ENCODE data around the gene KHSRP.
"Not testable (repeated sequence)": the region's sequence is repeated elsewhere in the genome, so short reads cannot be mapped to it uniquely, and the experiment has no call there.

The KHSRP gene

DNA sequence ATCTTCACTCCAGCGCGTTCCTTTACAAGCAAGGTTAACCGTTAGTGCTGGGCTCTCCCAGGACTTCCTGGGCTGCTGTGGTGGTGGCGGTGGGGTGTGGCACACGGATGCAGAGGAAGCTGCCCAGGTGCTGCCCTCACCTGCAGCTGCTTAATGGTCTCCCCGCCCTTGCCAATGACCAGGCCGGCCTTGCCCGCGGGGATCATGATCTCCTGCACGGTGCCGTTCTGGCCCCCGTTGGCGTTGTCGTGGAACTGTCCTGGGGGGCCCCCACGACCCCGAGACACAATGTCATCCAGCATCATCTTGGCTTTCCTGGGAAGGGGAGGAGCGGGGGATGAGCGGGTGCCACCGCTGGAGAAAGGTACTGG is 6.1 kb downstream of the KHSRP start:
- no peak for DNase-seq (ENCODE audit: low read depth in 2 of 3, low spot score in 1 of 3)

DNA sequence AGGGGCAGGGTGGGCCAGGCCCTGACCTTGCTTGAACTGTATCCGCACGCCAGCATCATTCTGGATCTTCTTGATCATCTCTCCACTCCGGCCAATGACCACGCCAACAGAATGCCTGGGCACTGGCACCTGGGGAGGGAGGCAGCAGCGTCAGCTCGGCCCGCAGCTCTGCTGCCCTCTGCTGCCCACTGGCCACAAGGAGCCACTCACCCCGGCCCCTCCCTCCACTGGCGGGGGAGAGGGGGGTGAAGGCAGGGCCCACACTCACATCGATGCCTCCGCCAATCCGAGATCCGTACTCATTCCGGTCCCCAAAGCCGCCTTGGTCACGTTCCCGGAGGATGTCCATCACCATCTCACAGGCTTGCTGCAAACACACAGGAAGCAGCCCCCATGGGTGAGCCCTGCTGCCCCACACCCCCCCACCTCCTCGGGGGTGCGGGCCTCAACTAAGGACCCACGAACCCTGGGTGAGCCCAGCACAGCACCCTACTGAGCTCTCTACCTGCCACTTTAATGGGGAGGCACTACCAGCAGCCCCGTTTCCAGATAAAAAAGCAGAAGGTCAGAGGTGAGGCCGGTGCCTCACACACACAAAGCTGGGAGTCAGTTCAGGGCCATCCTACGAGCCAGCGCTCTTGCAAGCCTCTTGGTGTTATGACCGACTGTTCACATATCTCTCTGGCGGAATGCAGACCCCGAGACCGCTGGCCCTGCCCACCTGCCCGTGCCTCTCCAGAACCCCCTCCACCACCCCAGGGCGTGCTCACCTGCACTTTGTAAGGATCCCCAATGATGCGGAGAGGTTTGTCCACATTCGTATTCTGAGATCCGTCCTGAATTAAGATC is 6.7 kb downstream of the KHSRP start:
- no peak for DNase-seq (ENCODE audit: low read depth in 2 of 3, low spot score in 1 of 3)

DNA sequence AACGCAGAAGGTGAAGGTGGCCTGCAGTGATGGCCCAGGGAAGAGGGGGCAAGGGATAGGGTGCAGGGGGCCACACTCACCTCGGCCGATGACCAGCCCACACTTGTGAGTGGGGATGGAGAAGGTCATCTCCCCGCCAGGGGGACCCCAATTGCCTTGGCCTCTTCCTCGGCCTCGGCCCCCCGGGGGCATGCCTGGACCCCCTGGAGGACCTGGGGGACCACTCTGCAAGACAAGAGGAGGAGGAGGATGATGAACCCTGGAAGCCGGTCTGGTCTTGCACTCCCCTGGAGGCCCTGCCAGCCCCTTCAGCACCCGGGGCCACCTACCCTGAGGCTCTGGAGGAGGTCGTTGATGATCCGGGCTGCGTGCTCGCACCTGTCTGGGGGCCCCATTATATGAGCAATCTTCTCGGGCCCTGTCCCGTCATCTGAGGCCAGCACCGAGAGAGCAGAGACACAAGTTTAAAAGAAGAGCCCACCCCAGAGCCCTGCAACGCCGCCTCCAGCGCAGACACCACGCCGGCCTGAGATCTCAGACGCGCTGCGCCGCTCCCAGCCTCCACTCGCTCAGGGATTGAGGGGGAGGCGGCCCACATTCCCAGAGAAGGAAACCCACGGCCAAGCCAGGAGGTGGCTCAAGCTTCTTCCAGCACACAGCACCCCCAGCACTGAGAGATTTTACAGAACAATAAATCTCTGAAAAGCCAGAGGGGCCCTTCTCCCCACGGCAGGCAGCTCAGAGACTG is 7.8 kb downstream of the KHSRP start:
- DNase-seq (ENCODE audit: low read depth in 2 of 3, low spot score in 1 of 3), result no peak

DNA sequence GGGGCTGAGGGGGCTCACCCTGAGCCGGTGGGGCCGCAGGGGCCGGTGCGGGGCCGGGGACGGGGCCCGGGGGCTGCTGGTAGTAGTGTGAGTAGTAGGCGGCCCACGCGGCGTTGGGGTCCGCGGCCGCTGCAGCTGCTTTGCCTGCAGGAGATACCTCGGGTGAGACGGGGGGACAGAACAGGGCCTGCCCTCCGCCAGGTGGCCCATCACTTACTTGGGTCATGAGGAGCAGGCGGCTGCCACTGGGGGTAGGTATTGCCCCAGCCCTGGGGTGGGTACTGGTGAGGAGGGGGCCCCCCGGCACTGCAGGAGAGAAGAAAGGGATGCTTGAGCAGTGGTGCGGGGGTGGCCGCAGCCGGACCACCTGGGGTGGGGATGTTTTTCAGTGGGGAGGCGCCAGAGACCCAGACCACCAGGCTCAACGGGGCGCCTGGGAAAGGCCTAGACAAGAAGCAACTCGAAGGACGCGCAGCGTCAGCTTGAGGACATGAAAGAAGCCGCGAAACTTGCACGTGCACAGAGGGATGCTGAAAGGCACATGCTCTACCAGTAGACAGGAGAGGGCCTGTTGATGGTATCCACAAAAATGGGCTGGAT is 8.9 kb downstream of the KHSRP start:
- no peak for DNase-seq (ENCODE audit: low read depth in 2 of 3, low spot score in 1 of 3)

DNA sequence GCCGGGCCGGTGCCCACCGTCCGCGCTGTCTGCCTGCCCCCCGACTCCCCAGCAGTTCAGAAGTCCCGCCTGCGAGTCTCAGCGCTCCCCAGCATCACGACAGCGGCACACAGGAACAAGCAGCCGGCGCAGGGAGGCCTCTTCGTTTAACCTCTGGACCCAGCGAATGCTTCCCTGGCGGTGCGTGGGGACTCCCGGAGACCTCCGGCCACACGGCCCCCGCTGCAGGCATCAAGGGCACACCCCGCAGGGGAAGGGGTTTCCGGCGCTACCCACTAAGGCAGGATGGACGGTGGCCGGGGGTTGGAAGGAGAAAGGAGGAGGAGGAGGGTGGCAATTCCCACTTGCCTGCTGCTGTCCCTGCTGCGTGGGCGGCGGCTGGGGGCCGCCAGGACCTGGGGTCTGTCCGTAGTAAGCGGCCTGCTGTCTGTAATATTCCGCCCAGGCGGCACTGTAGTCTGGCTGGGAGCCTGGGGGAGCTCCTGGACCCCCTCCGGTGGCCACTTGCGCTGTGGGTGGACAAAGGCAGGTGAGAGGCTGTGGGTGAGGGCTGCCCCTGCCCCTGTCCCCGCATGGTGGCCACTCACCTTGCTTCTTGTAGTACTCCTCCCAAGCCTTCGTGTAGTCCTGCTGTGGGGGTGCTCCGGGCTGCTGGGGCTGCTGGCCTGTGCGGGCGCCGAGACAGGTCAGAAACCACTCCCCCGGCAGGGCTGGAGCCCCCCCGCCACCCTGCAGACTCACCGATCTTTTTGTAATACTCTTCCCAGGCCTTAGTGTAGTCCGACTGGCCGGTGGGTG is 9.6 kb downstream of the KHSRP start:
- DNase-seq (ENCODE audit: low read depth in 2 of 3, low spot score in 1 of 3), result no peak

DNA sequence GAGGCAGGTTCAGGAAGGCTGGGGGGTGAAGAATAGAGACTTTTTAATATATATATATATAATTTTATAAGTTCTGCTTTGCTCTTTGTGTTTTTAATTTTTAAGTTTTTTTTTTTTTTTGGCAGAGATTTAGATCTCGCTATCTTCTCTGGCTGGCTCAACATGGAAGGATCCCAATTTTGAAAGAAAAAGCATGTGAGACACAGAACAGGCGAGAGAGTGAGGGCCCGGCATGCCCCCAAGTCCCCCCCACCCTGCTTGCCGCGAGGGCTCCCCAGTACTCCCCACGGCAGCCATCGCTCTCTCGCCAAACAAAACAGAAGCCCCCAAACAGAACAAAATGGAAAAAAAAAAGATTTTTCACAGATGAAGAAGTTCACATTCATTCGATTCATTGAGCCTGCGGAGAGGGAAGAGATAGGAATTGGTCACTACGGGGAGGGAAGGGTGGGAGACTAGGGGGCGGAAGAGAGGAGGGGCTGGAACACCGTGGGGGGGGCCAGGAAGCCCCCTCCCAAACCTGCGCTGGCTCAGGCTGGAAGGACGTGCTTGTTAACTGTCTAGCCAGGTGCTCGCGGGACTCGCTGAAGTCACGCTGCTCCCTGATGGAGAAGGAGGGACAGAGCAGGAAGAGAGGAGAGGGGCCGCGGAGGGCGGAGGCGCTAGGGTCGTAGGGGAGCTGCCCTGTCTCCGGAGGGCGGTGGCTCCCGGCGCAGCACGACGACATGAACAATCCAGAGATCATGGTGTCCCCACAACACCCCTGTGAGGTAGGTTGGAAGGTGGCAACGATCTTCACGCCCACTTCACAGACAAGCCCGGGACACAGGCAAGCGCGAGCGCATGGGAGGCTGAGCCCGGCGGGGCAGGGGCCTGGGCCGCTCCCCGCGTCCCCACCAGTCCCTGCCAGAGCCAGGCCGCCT is 10.6 kb downstream of the KHSRP start:
- no peak for DNase-seq (ENCODE audit: low read depth in 2 of 3, low spot score in 1 of 3)

DNA sequence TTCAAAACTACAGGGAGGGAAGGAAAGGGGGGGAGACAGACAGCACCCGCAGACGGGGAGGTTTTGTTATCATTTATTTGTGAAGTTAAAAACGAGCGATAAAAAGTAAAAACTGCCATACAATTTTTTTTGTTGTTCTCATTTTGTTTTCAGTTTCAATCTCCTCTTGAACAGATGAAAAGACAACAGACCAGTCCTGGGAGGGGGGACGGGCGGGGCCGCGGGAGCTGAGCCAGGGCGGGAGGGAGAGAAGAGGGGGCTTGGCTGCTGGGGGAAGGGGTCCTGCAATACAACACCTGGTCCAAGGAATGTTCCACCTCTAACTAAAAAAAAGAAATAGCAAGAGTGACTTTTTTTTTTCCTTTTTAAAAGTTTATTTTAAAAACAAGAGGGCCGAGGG is 11.3 kb downstream of the KHSRP start:
- no peak for DNase-seq (ENCODE audit: low read depth in 2 of 3, low spot score in 1 of 3)

DNA sequence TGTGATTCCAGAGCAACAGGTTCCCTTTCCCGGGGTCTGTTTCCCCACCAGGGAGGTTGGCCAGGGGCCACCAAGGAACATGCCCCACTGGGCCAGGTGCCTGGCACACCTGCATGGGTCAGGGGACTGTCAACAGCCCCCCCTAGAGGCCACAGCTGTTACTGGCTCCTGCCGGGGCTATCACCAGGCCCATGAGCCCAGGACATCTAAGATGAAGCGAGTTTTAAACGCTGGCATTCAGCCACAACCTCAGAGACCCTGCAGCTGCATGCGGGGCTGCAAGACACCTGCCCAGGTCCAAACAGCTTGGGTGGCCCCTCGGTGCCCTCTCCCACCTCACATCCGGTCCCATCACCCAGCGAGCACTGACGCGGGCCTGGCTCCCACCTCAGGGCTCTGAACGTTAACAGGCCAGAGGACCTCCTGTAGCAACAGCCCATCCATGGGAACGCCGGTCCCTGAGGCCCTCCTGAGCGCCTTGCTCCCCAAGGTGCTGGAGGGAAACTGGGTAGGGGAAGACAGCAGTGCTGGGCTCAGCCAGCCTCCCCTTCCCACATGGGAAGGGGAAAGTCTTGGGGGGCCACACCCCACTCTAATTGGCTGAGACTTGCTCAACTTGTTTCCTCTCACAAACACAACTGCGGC is 12.0 kb downstream of the KHSRP start:
- DNase-seq (ENCODE audit: low read depth in 2 of 3, low spot score in 1 of 3), result peak; percentile 44 to 50 (median 45)

DNA sequence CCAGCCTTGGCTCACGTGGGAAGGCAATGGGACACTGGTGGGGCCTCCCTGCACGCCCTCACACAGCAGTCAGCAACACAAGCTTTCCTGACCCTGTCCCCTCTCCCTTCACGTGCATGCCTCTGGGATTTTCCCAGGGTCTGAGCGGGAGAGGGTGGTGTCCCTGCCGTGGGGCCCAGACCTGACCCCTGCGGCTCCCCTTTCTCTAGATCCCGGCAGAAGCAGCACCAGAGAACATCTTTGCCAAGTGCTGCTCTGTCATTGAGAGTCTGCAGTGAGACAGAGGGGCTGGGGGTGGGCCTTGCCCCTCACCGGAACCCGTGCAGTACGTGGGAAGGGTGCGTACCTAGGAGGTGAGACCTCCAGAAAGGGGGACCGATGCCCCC is 12.6 kb downstream of the KHSRP start:
- no peak for DNase-seq (ENCODE audit: low read depth in 2 of 3, low spot score in 1 of 3)

DNA sequence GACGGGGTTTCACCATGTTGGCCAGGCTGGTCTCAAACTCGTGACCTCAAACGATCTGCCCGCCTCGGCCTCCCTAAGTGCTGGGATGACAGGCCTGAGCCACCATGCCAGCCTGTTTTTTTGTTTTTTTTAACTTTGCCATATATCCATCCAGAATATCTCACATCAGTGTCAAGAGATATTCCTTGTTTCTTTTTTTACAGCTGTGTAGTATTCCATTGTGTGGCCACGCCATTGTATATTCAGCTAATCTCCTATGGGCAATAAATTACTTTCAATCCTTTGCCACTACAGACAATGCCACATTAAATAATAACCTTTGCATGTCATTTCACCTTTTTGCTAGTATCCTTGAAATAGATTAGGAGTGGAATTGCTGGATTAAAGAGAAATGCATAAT is 15.3 kb downstream of the KHSRP start:
- DNase-seq (ENCODE audit: low read depth in 2 of 3, low spot score in 1 of 3), result no peak

DNA sequence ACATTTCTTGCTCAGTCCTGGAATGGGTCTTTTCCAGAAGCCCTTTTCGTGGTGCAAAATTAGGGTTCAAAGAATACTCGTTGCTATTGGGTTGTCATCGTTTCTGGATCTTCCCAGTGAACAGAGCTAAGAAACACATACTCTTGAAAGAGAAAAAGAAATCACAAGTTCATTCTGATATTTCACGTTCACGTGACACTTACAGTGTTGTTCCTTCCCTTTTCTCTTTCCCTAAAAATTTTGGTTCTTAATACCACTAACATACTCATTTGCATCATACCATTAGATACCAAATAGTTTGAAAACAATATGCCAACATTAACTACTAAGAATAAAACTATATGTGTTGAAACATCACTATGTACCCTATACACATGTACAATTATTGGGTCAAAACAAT is 18.2 kb downstream of the KHSRP start:
- DNase-seq (ENCODE audit: low read depth in 2 of 3, low spot score in 1 of 3), result no peak

DNA sequence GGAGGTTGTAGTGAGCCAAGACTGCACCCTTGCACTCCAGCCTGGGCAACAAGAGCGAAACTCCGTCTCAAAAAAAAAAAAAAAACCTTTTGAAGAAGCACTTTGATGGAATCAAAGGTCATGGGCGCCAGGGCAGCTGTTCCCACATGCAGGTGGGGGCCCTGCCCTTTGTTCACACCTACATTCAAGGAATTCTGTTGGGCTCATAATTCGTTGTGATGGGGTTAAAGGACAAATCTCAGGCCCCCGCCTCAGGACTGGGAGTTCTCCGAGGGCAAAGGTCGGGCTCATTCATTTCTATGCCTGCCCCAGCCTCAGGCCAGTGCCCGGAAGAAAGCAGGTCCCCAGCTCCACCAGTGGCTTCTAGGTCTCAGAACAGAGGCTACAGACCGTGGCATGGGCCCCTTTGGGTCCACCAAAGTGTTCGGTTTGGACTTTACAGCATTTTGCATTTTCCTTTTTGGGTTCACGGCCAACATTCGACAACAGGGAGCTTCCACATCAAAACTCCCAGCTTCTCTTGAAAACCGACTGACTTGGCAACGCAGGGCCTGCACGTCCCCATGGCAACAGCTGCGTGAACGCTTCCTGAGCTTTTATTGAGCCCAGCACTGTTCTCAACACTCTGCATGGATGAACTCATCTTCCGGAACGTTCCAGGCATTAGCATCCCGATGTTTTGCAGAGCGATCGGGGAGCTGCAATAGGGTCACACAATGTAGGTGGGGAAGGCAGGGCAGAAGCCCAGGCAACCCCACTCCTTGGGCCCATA is 21.6 kb downstream of the KHSRP start:
- DNase-seq (ENCODE audit: low read depth in 2 of 3, low spot score in 1 of 3), result no peak

DNA sequence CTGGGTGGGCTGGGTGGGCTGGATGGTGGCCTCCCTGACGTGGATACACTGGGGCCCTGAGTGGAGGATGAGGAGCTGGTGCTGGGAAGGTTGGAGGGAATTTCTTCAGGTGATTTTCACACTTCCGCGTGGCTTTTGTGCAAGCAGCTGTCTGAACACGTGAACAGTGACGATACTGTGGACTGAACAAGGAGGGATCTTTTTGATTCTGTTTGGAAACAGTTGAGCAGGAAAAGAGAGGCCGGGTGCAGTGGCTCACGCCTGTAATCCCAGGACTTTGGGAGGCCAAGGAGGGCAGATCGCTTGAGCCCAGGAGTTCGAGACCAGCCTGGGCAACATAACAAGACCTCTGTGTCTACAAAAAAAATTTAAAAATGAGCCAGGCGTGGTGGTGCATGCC is 22.6 kb downstream of the KHSRP start:
- DNase-seq (ENCODE audit: low read depth in 2 of 3, low spot score in 1 of 3), result no peak

DNA sequence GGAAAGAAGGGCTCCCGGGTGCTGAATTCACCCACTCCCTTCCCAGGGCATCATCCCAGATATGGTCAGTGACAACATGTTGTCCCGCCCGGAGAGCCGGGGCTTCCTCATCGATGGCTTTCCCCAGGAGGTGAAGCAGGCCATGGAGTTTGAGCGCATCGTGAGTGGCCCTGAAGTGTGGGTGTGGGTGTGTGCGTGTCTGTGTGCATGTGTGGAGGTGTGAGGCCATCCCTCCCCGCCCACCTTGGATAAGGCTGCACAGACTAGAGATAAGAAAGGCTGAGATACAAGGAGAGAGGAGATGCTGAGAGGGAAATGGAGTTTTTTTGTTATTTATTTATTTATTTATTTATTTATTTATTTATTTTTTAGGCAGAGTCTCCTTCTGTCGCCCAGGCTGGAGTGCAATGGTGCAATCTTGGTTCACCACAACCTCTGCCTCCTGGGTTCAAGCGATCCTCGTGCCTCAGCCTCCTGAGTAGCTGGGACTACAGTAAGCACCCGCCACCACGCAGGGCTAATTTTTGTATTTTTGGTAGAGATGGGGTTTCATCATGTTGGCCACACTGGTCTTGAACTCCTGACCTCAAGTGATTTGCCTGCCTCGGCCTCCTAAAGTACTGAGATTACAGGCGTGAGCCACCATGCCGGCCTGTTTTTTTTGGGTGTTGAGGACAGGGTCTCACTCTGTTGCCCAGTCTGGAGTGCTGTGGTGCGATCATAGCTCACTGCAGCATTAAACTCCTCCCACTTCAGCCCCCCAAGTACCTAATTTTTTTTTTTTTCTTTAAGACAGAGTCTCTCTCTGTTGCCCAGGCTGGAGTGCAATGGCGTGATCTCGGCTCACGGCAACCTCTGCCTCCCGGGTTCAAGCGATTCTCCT is 24.3 kb downstream of the KHSRP start:
- not testable (repeated sequence) for DNase-seq (ENCODE audit: low read depth in 2 of 3, low spot score in 1 of 3)

DNA sequence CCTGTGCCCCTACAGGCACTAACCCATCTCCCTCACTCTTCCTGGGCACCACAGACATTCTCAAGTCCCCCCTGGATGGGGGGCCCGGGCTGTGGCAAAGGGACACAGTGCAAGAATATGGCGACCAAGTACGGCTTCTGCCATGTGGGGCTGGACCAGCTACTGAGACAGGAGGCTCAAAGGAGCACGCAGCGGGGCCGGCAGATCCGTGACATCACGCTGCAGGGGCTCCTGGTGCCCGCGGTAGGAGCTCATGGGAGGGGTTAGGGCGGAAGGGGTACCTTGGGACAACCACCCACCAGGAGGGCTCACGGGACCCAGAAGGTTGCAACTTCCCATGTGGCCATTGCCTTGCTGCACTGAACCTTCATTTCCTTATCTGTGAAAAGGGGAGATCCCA is 28.3 kb downstream of the KHSRP start:
- no peak for DNase-seq (ENCODE audit: low read depth in 2 of 3, low spot score in 1 of 3)

DNA sequence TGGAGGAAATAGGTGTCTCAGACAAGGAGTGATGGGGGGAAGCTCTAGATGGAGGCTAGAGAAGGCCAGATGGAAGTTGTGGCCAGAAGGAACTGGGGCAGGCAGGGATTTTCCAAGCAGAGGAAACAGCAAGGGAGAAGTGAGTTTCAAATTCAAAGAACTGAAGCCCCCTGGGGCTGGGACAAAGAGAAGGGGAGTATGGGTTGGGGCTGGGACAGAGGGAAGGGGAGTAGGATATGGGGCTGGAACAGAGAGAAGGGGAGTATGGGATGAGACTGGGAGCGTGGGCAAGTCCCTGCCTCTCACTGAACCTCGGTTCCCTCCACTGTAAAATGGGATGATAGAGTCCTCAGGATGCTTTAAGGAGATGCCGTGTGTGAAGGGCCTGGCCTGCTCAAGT is 29.8 kb downstream of the KHSRP start:
- no peak for DNase-seq (ENCODE audit: low read depth in 2 of 3, low spot score in 1 of 3)

DNA sequence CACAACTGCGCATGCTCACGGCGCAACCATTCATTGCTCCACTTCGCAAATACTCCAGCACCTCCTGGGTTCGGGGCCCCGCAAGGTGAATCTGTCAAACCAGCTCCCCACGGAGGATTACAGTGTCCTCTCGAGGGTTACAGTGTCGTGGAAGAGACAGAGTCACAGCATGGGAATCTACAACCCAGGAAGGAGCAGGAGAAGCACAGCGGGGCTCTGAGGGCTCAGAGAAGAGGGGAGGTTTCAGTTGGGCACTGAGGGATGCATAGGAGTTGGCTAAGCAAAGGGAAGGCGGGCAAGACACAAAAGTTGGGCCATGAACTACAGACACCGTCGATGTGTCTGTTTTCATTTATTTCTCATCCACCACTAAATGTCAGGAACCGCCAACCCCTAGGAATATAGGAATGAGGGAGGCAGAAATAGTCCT is 30.6 kb downstream of the KHSRP start:
- peak in 1 of 3 donors; percentile 70 for DNase-seq (ENCODE audit: low read depth in 2 of 3, low spot score in 1 of 3)

Data from stimulated activated CD4-positive, alpha-beta T cell treated with anti-CD3 and anti-CD28 coated beads, Interleukin-12 subunit alpha, Interleukin-12 subunit beta, amount 100 ng/mL, for 48 hours (primary cell).